ENCODE results near the gene YOD1. TPM values are rescaled to one million over a fixed set of nuclear protein-coding genes. Genes with fewer than 3 reads are reported as not detected.

The YOD1 gene
- total and polyA plus RNA-seq, 2 donors (not counting 1 experiment from before 2014, with no cell fraction given) = 3.0 to 5.6 TPM

GRCh38 chr1:207052911-207053769 lies 2.1 kb upstream of the YOD1 start, which contains the start of gene PFKFB2:
Gene PFKFB2, plus strand, starts transcription at chr1:207053275. Its CDS starts 1,443 bp downstream, at chr1:207054718.
- Histone ChIP-seq H3K36me3 (ENCODE audit: control insufficient read depth, insufficient read depth, low read length) (peaks cover 5% of the 10 kb centered on the region), H3K4me3 (replicated peaks in 1 of 4; ENCODE audit: control extremely low read depth in 1 of 4, insufficient read depth in 1 of 4, low read depth in 3 of 4, low read length in 4 of 4) (peak within 1 kb of the TSS; percentile 48 to 99 (median 64)), H3K4me1 (ENCODE audit: control insufficient read depth, extremely low read depth, insufficient read depth, low read length) (no peaks in the 10 kb centered on the region), H3K4me2 (ENCODE audit: extremely low read depth, insufficient read depth, low read length) (peak within 1 kb of the TSS; percentile 74), H3K9me3 (ENCODE audit: control insufficient read depth, insufficient read depth, low read depth, low read length) (no peaks in the 10 kb centered on the region), H2AFZ (ENCODE audit: low read length) (peak within 1 kb of the TSS; percentile 90), H3K9ac (ENCODE audit: insufficient read depth, low read length) (peak within 1 kb of the TSS; percentile 69), H4K20me1 (ENCODE audit: control insufficient read depth, extremely low read depth, insufficient read depth, low read length) (no peaks in the 10 kb centered on the region), H3K27ac (ENCODE audit: insufficient read depth, low read length) (peak within 1 kb of the TSS; percentile 42), H3K27me3 (ENCODE audit: control insufficient read depth, insufficient read depth, low read length) (no peaks in the 10 kb centered on the region), H3K79me2 (ENCODE audit: control insufficient read depth, insufficient read depth, low read length) (peaks cover 20% of the 10 kb centered on the region)
- peak; percentile 91 to 95 for DNase-seq (ENCODE audit: low read depth in 2 of 2)
- TF ChIP-seq CTCF (conservative IDR thresholded peaks at IDR 0.05 in 1 of 2, IDR thresholded peaks at IDR 0.05 in 1 of 2; ENCODE audit: low read depth in 1 of 2, low read length in 2 of 2) (peak in 1 of 2 donors; percentile 4), EZH2 (IDR thresholded peaks at IDR 0.05; ENCODE audit: low read length, missing control alignments) (no peak)

GRCh38 chr1:207050480-207051190 lies 373 bp downstream of the YOD1 start:
- Histone ChIP-seq H3K4me3 (replicated peaks in 1 of 4; ENCODE audit: control extremely low read depth in 1 of 4, insufficient read depth in 1 of 4, low read depth in 3 of 4, low read length in 4 of 4) (peak overlapping the region; percentile 88 to 99 (median 92)), H3K4me1 (ENCODE audit: control insufficient read depth, extremely low read depth, insufficient read depth, low read length) (peaks cover 1% of the 10 kb centered on the region), H4K20me1 (ENCODE audit: control insufficient read depth, extremely low read depth, insufficient read depth, low read length) (no peaks in the 10 kb centered on the region), H3K27ac (ENCODE audit: insufficient read depth, low read length) (peak overlapping the region; percentile 92), H3K9ac (ENCODE audit: insufficient read depth, low read length) (peak overlapping the region; percentile 93), H3K36me3 (ENCODE audit: control insufficient read depth, insufficient read depth, low read length) (peaks cover 5% of the 10 kb centered on the region), H2AFZ (ENCODE audit: low read length) (peak overlapping the region; percentile 93), H3K79me2 (ENCODE audit: control insufficient read depth, insufficient read depth, low read length) (peaks cover 27% of the 10 kb centered on the region), H3K9me3 (ENCODE audit: control insufficient read depth, insufficient read depth, low read depth, low read length) (no peaks in the 10 kb centered on the region), H3K4me2 (ENCODE audit: extremely low read depth, insufficient read depth, low read length) (peak overlapping the region; percentile 72), H3K27me3 (ENCODE audit: control insufficient read depth, insufficient read depth, low read length) (no peaks in the 10 kb centered on the region)
- DNase-seq (ENCODE audit: low read depth in 2 of 2) = peak; percentile 85 to 93
- TF ChIP-seq EZH2 (IDR thresholded peaks at IDR 0.05; ENCODE audit: low read length, missing control alignments) (no peak), CTCF (conservative IDR thresholded peaks at IDR 0.05 in 1 of 2, IDR thresholded peaks at IDR 0.05 in 1 of 2; ENCODE audit: low read depth in 1 of 2, low read length in 2 of 2) (no peak)

- H3K27me3 ChIP-seq (ENCODE audit: control insufficient read depth, insufficient read depth, low read length) = no peaks in the 10 kb centered on the region
- no peaks in the 10 kb centered on the region for H4K20me1 ChIP-seq (ENCODE audit: control insufficient read depth, extremely low read depth, insufficient read depth, low read length)
- H3K9ac ChIP-seq (ENCODE audit: insufficient read depth, low read length) = peak overlapping the region; percentile 93
- H3K4me3 ChIP-seq (replicated peaks in 1 of 4; ENCODE audit: control extremely low read depth in 1 of 4, insufficient read depth in 1 of 4, low read depth in 3 of 4, low read length in 4 of 4) = peak overlapping the region; percentile 88 to 99 (median 92)
- H3K27ac ChIP-seq (ENCODE audit: insufficient read depth, low read length) = peak overlapping the region; percentile 92
- peak overlapping the region; percentile 61 for H3K4me2 ChIP-seq (ENCODE audit: extremely low read depth, insufficient read depth, low read length)
- peak; percentile 38 to 62 for DNase-seq (ENCODE audit: low read depth in 2 of 2)
- TF ChIP-seq CTCF (conservative IDR thresholded peaks at IDR 0.05 in 1 of 2, IDR thresholded peaks at IDR 0.05 in 1 of 2; ENCODE audit: low read depth in 1 of 2, low read length in 2 of 2) (peak; percentile 76 to 87), EZH2 (IDR thresholded peaks at IDR 0.05; ENCODE audit: low read length, missing control alignments) (no peak)
- peaks cover 2% of the 10 kb centered on the region for H3K4me1 ChIP-seq (ENCODE audit: control insufficient read depth, extremely low read depth, insufficient read depth, low read length)
- H2AFZ ChIP-seq (ENCODE audit: low read length) = peak overlapping the region; percentile 85
- no peaks in the 10 kb centered on the region for H3K9me3 ChIP-seq (ENCODE audit: control insufficient read depth, insufficient read depth, low read depth, low read length)
- peaks cover 27% of the 10 kb centered on the region for H3K79me2 ChIP-seq (ENCODE audit: control insufficient read depth, insufficient read depth, low read length)
- peaks cover 5% of the 10 kb centered on the region for H3K36me3 ChIP-seq (ENCODE audit: control insufficient read depth, insufficient read depth, low read length)
These were observed 1.0 kb downstream of the YOD1 start for GRCh38 chr1:207049974-207050391.

Data from fibroblast of lung (primary cell).